Measurements from ENCODE around the gene ZNF318.
"Not testable (repeated sequence)": the region's sequence is repeated elsewhere in the genome, so short reads cannot be mapped to it uniquely, and the experiment has no call there.

Gene ZNF318, protein sequence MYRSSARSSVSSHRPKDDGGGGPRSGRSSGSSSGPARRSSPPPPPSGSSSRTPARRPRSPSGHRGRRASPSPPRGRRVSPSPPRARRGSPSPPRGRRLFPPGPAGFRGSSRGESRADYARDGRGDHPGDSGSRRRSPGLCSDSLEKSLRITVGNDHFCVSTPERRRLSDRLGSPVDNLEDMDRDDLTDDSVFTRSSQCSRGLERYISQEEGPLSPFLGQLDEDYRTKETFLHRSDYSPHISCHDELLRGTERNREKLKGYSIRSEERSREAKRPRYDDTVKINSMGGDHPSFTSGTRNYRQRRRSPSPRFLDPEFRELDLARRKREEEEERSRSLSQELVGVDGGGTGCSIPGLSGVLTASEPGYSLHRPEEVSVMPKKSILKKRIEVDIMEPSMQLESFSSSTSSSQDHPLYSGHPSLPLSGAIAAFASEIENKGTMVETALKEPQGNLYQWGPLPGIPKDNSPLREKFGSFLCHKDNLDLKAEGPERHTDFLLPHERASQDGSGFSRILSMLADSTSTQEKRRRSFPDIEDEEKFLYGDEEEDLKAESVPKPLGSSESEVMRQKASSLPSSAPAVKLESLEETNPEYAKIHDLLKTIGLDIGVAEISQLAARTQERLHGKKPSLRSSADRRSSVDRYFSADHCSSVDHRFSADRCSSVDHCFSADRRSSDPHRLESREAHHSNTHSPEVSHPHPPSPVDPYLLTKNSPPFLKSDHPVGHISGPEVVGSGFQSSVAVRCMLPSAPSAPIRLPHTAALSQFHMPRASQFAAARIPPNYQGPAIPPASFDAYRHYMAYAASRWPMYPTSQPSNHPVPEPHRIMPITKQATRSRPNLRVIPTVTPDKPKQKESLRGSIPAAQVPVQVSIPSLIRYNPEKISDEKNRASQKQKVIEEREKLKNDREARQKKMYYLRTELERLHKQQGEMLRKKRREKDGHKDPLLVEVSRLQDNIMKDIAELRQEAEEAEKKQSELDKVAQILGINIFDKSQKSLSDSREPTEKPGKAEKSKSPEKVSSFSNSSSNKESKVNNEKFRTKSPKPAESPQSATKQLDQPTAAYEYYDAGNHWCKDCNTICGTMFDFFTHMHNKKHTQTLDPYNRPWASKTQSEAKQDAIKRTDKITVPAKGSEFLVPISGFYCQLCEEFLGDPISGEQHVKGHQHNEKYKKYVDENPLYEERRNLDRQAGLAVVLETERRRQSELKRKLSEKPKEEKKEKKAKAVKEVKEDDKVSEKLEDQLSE (N-terminal part only)

DNA sequence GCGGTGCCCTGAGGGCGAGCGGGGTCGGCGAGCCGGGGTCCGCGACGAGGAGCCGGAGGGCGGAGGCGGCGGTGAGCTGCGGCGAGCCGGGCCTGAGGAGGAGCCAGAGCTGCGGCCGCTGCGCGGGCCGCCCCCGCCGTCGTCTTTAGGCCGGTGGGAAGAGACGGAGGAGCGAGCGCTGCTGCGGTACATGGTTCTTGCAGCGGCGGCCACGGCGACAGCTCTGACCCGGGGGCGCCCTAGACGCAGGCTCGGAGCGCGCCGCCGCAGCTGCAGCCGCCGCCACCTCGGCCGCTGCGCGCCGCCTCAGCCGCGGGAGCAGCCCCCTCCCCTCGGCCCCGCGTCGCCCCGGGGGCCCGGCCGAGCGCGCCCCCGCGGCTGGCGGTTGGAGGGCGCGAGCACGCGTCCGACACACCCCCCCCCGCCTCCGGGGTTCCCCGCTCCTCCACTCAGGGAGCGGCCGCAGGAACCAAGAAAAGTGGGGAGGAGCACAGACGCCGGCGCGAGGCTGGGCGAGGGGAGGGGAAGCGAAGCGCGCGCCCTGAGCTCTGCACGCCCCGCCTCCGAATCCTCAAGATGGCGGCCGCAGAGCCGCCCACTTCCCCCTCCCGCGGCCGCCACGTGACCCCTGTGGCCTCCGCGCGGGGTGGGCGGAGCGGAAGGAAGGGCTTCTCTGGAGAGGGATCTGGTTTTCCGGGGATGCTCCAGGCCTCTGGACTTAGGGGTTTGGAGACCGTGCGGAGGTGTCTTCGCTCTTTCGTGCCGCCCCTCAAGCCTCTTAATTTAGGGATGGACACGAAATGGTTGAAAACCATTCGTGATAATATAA is at the start of gene ZNF318:
ZNF318 (minus strand) TSS at position 474 of the 829 bp plus-strand sequence; CDS start at position 192, 282 bp downstream.
- H3K4me3 ChIP-seq (ENCODE audit: low read depth in 1 of 2, low read length in 2 of 2), result peak within 1 kb of the TSS; percentile 84 to 85
- H3K36me3 ChIP-seq (ENCODE audit: control insufficient read depth in 1 of 2, insufficient read depth in 2 of 2, low read length in 2 of 2), result peaks cover 8 to 10% of the 10 kb centered on the region in 2 donors
- peak within 1 kb of the TSS; percentile 73 for H3K27ac ChIP-seq (ENCODE audit: low read length)
- no peaks in the 10 kb centered on the region for H3K9me3 ChIP-seq (ENCODE audit: control insufficient read depth in 1 of 2, low read length in 2 of 2)
- H3K27me3 ChIP-seq (ENCODE audit: low read depth, low read length), result no peaks in the 10 kb centered on the region
- peaks cover 0 to 18% of the 10 kb centered on the region in 2 donors for H3K4me1 ChIP-seq (ENCODE audit: control insufficient read depth in 1 of 2, insufficient read depth in 2 of 2, low read length in 2 of 2)

DNA sequence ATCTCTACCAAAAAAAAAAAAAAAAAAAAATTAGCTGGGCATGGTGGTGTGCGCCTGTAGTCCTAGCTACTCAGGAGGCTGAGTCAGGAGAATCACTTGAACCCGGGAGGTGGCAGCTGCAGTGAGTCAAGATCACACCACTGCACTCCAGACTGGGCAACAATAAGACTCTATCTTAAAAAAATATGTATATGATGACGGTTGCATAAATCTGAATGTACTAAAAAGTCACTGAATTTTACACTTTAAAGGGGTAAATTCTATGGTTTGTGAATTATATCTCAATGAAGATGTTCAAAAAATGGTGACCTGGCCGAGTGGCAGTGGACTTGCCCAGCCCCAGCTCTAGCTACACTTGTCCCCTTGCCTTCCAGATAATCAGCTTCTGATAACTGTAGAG is 47.5 kb upstream of the ZNF318 start:
- no peaks in the 10 kb centered on the region for H3K27me3 ChIP-seq (ENCODE audit: low read depth, low read length)
- no peak overlapping the region for H3K4me3 ChIP-seq (ENCODE audit: low read depth in 1 of 2, low read length in 2 of 2)
- no peaks in the 10 kb centered on the region for H3K36me3 ChIP-seq (ENCODE audit: control insufficient read depth in 1 of 2, insufficient read depth in 2 of 2, low read length in 2 of 2)
- no peaks in the 10 kb centered on the region for H3K4me1 ChIP-seq (ENCODE audit: control insufficient read depth in 1 of 2, insufficient read depth in 2 of 2, low read length in 2 of 2)
- H3K27ac ChIP-seq (ENCODE audit: low read length), result no peak overlapping the region
- no peaks in the 10 kb centered on the region for H3K9me3 ChIP-seq (ENCODE audit: control insufficient read depth in 1 of 2, low read length in 2 of 2)

DNA sequence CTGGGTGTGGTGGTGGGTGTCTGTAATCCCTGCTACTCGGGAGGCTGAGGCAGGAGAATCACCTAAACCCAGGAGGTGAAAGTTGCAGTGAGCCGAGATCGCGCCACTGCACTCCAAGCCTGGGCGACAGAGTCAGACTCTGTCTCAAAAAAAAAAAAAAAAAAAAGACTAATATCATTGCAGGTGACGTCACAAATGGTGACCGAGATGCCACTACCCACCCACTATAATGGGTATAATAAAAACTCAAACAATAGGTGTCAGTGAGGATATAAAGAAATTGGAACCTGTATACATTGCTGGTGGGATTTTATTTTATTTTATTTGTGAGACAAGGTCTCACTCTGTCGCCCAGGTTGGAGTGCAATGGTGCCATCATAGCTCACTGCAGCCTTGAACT is 45.8 kb upstream of the ZNF318 start:
- not testable (repeated sequence) for H3K27ac ChIP-seq (ENCODE audit: low read length); H3K4me1 ChIP-seq (ENCODE audit: control insufficient read depth in 1 of 2, insufficient read depth in 2 of 2, low read length in 2 of 2); H3K9me3 ChIP-seq (ENCODE audit: control insufficient read depth in 1 of 2, low read length in 2 of 2); H3K36me3 ChIP-seq (ENCODE audit: control insufficient read depth in 1 of 2, insufficient read depth in 2 of 2, low read length in 2 of 2); H3K27me3 ChIP-seq (ENCODE audit: low read depth, low read length); H3K4me3 ChIP-seq (ENCODE audit: low read depth in 1 of 2, low read length in 2 of 2)

DNA sequence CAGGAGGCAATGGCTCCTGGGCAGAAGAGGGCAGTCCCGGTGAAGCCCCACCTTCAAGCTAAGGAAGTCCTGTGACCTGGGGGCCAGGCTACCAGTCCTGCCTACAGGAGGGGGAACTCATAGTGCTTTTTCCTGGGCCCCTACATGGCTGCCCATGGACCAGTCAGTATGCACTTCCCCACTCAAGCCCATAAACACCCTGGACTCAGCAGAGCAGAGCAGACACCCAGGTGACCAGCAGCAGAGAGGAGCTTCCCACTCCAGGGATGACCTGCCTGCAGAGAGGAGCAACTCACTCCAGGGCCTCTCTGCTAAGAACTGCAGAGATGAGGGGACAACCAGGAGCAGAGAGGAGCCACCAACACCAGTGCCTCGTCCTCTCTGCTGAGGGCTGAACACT is 43.6 kb upstream of the ZNF318 start:
- Histone ChIP-seq H3K9me3 (ENCODE audit: control insufficient read depth in 1 of 2, low read length in 2 of 2) (no peaks in the 10 kb centered on the region), H3K4me3 (ENCODE audit: low read depth in 1 of 2, low read length in 2 of 2) (no peak overlapping the region), H3K4me1 (ENCODE audit: control insufficient read depth in 1 of 2, insufficient read depth in 2 of 2, low read length in 2 of 2) (no peaks in the 10 kb centered on the region), H3K36me3 (ENCODE audit: control insufficient read depth in 1 of 2, insufficient read depth in 2 of 2, low read length in 2 of 2) (no peaks in the 10 kb centered on the region), H3K27me3 (ENCODE audit: low read depth, low read length) (no peaks in the 10 kb centered on the region), H3K27ac (ENCODE audit: low read length) (no peak overlapping the region)

DNA sequence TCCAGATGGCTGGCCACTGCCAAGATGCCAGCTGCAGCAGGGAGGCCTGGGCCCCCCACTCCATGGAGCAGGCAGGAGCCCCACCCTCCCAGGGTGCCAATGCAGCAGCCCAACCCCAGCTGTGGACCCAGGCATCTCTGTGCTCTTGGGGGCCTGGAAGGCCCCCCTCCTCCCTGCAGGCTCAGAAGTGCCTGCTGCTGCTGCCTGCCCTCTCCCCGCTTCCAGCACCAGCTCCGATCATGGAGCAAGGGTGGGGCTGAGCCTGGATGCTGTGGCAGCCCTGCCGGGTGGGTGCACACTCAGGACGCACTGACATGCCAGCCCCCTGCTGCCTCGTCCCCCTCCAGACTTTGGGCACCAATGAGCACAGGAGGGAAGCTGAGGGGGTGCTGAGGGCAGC is 43.1 kb upstream of the ZNF318 start:
- H3K27ac ChIP-seq (ENCODE audit: low read length), result no peak overlapping the region
- H3K36me3 ChIP-seq (ENCODE audit: control insufficient read depth in 1 of 2, insufficient read depth in 2 of 2, low read length in 2 of 2), result no peaks in the 10 kb centered on the region
- no peaks in the 10 kb centered on the region for H3K4me1 ChIP-seq (ENCODE audit: control insufficient read depth in 1 of 2, insufficient read depth in 2 of 2, low read length in 2 of 2)
- H3K9me3 ChIP-seq (ENCODE audit: control insufficient read depth in 1 of 2, low read length in 2 of 2), result no peaks in the 10 kb centered on the region
- H3K4me3 ChIP-seq (ENCODE audit: low read depth in 1 of 2, low read length in 2 of 2), result no peak overlapping the region
- no peaks in the 10 kb centered on the region for H3K27me3 ChIP-seq (ENCODE audit: low read depth, low read length)

DNA sequence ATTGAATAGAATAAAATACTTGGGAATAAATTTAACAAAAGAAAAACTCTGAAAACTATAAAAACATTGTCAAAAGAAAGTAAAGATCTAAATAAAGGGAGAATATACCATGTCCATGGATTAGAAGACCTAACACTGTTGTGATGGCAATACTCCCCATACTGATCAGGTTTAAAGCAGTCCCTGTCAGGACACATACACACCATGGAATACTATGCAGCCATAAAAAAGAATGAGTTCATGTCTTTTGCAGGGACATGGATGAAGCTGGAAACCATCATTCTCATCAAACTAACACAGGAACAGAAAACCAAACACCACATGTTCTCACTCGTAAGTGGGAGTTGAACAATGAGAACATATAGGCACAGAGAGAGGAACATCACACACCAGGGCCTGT is 41.3 kb upstream of the ZNF318 start:
- H3K36me3 ChIP-seq (ENCODE audit: control insufficient read depth in 1 of 2, insufficient read depth in 2 of 2, low read length in 2 of 2); H3K27me3 ChIP-seq (ENCODE audit: low read depth, low read length); H3K4me3 ChIP-seq (ENCODE audit: low read depth in 1 of 2, low read length in 2 of 2); H3K27ac ChIP-seq (ENCODE audit: low read length); H3K9me3 ChIP-seq (ENCODE audit: control insufficient read depth in 1 of 2, low read length in 2 of 2); H3K4me1 ChIP-seq (ENCODE audit: control insufficient read depth in 1 of 2, insufficient read depth in 2 of 2, low read length in 2 of 2): not testable (repeated sequence)

DNA sequence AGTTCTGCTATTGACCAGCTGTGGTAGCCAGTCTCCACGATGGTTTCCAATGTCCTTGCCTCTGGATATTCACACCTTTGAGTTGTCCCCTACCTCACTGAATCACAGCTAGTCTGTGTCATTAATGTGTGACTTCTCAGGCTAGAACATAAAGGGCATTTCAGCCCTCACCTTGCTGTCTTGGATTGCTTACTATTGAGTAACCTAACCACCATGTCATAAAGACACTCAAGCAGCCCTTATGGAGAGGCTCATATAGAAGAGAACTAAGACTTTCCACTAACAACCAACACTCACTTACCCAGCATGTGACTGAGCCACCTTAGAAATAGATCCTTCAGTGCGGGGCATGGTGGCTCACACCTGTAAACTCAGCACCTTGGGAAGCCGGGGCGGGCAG is 38.8 kb upstream of the ZNF318 start:
- no peaks in the 10 kb centered on the region for H3K9me3 ChIP-seq (ENCODE audit: control insufficient read depth in 1 of 2, low read length in 2 of 2)
- no peaks in the 10 kb centered on the region for H3K27me3 ChIP-seq (ENCODE audit: low read depth, low read length)
- H3K36me3 ChIP-seq (ENCODE audit: control insufficient read depth in 1 of 2, insufficient read depth in 2 of 2, low read length in 2 of 2), result no peaks in the 10 kb centered on the region
- H3K27ac ChIP-seq (ENCODE audit: low read length), result no peak overlapping the region
- H3K4me1 ChIP-seq (ENCODE audit: control insufficient read depth in 1 of 2, insufficient read depth in 2 of 2, low read length in 2 of 2), result no peaks in the 10 kb centered on the region
- no peak overlapping the region for H3K4me3 ChIP-seq (ENCODE audit: low read depth in 1 of 2, low read length in 2 of 2)

DNA sequence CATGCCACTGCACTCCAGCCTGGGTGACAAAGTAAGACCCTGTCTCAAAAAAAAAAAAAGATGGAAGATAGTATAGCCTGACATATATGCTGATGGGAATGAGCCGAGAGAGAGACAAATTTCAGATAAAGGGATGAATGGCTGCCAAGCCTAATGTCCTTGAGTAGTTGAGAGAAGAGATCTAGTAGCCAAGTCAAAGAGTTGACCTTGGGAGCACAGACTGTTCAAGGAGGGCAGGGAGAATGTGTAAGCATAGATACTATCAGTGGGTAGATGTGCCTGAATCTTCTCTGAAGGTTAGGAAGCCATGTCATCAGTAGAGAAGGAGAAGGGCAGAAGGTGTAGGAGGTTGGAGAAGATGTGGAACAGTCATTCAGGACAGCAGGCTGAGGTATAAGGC is 37.8 kb upstream of the ZNF318 start:
- Histone ChIP-seq H3K4me1 (ENCODE audit: control insufficient read depth in 1 of 2, insufficient read depth in 2 of 2, low read length in 2 of 2) (no peaks in the 10 kb centered on the region), H3K27me3 (ENCODE audit: low read depth, low read length) (no peaks in the 10 kb centered on the region), H3K9me3 (ENCODE audit: control insufficient read depth in 1 of 2, low read length in 2 of 2) (no peaks in the 10 kb centered on the region), H3K36me3 (ENCODE audit: control insufficient read depth in 1 of 2, insufficient read depth in 2 of 2, low read length in 2 of 2) (no peaks in the 10 kb centered on the region), H3K27ac (ENCODE audit: low read length) (no peak overlapping the region), H3K4me3 (ENCODE audit: low read depth in 1 of 2, low read length in 2 of 2) (no peak overlapping the region)

DNA sequence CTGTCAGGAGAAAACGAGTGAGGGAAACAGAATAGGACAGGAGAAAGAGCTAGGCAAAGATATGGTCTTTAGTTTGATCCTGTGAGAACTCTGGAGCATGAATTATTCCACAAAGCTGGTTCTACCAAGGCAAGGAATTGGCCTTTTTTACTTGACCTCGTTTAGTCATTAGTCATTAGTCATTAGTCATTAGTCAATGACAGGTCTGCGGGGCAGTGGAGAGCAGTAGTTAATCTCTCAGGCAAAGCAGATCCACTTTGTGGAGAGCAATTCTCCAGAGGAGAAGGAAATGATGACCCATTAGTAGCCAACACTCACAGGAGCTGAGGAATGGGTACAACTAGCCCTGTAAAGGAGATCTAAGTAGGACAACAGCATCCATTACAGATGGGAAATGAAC is 35.9 kb upstream of the ZNF318 start:
- no peak overlapping the region for H3K4me3 ChIP-seq (ENCODE audit: low read depth in 1 of 2, low read length in 2 of 2)
- H3K27ac ChIP-seq (ENCODE audit: low read length), result no peak overlapping the region
- no peaks in the 10 kb centered on the region for H3K27me3 ChIP-seq (ENCODE audit: low read depth, low read length)
- no peaks in the 10 kb centered on the region for H3K9me3 ChIP-seq (ENCODE audit: control insufficient read depth in 1 of 2, low read length in 2 of 2)
- no peaks in the 10 kb centered on the region for H3K4me1 ChIP-seq (ENCODE audit: control insufficient read depth in 1 of 2, insufficient read depth in 2 of 2, low read length in 2 of 2)
- H3K36me3 ChIP-seq (ENCODE audit: control insufficient read depth in 1 of 2, insufficient read depth in 2 of 2, low read length in 2 of 2), result no peaks in the 10 kb centered on the region

DNA sequence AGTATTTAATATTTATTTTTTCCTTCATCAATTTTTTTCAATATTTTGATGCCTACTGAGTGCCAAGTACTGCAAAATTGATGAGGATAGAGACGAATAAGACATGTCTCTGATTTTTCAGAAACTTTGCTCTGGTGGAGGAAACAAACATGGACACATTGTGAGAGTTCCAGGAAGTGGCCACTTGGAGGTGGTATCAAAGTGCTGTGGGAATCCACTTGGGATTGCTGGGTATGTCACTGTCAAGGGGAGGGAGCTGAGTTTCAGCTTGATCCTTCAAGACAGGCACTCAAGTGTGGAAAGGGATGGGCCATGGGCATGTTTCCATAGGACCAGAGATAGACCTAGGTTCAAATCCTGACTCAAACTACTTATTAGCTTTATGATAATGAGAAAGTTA is 33.4 kb upstream of the ZNF318 start:
- H3K27me3 ChIP-seq (ENCODE audit: low read depth, low read length), result no peaks in the 10 kb centered on the region
- H3K4me3 ChIP-seq (ENCODE audit: low read depth in 1 of 2, low read length in 2 of 2), result no peak overlapping the region
- H3K9me3 ChIP-seq (ENCODE audit: control insufficient read depth in 1 of 2, low read length in 2 of 2), result no peaks in the 10 kb centered on the region
- H3K36me3 ChIP-seq (ENCODE audit: control insufficient read depth in 1 of 2, insufficient read depth in 2 of 2, low read length in 2 of 2), result no peaks in the 10 kb centered on the region
- H3K27ac ChIP-seq (ENCODE audit: low read length), result no peak overlapping the region
- H3K4me1 ChIP-seq (ENCODE audit: control insufficient read depth in 1 of 2, insufficient read depth in 2 of 2, low read length in 2 of 2), result no peaks in the 10 kb centered on the region

Data from muscle layer of duodenum (tissue), 2 donors.